HCT116 (cell line): Measurements from ENCODE around the gene STYXL1. TPM values are rescaled to one million over a fixed set of nuclear protein-coding genes. Genes with fewer than 3 reads are reported as not detected.

Experiments used
- ATAC-seq: fragments of 200-7000 bp; cut with Tn5 transposase; 2 replicates; pipeline ENCODE4 v1.9.1; 2020; ENCODE audit warnings: mild to moderate bottlenecking, moderate library complexity
- BruUV-seq: library from RNA; stranded (reverse); fragments of 400-500 nt; replicated peaks from 2 replicates; lab custom pipeline; 2021; lab: Mats Ljungman, UMichigan
- CTCF ChIA-PET: fragments of 300-600 bp; sonication (Branson Sonifier 250); formaldehyde crosslinking; loops from one replicate; lab custom pipeline; 2021; ENCODE audit warnings: antibody characterized with exemption; lab: Charles Lee
- POLR2A ChIA-PET: fragments of 300-600, 350-600 bp; sonication (Branson Sonifier 250); formaldehyde crosslinking; loops from one replicate; lab custom pipeline; 2021; ENCODE audit warnings: antibody characterized with exemption; lab: Charles Lee
- RAD21 ChIA-PET, 2 experiments: fragments of 300-600 bp; sonication (Branson Sonifier 250); formaldehyde crosslinking; loops; one replicate each; lab custom pipeline; 2023; ENCODE audit warnings: low total read pairs in 2 of 2; ENCODE audit not compliant: uncharacterized antibody in 2 of 2, unreplicated experiment in 2 of 2, low non-redundant PET in 1 of 2; lab: Charles Lee
- DNase-seq: peaks from one replicate; pipeline ENCODE4 v3.0.0-alpha.2; 2010; ENCODE audit warnings: low read depth, low spot score
- H2AFZ ChIP-seq: fragments of 200-600 bp; shearing (Covaris generic), sonication (generic); 2 replicates; pipeline ENCODE4 v1.6.1; 2017; ENCODE audit warnings: low read depth, mixed run types, mixed read lengths, antibody characterized with exemption, low read length; ENCODE audit not compliant: poor library complexity, severe bottlenecking
- H3K27ac ChIP-seq: 2 replicates; pipeline ENCODE4 v1.5.1; 2012; ENCODE audit warnings: low read depth, low read length
- H3K27me3 ChIP-seq: fragments of 200-600 bp; sonication (generic); 2 replicates; pipeline ENCODE4 v1.6.1; 2016; ENCODE audit warnings: mixed run types, low read length, mixed read lengths; ENCODE audit not compliant: insufficient read depth
- H3K36me3 ChIP-seq, 2 experiments: fragments of 200-500 bp in 1 of 2; fragments of 200-600 bp in 1 of 2; sonication (Bioruptor generic) in 1 of 2; sonication (generic) in 1 of 2; 2 replicates each; pipeline versions ENCODE4 v1.5.1 to v1.6.1; 2014 to 2016; ENCODE audit warnings: low read length in 2 of 2, inconsistent platforms in 1 of 2, mixed read lengths in 1 of 2, mixed run types in 1 of 2; ENCODE audit not compliant: insufficient read depth in 2 of 2, control insufficient read depth in 1 of 2
- H3K4me1 ChIP-seq, 2 experiments: fragments of 200-600 bp in 1 of 2; sonication (generic) in 1 of 2; 2 replicates each; pipeline versions ENCODE4 v1.5.1 to v1.6.1; 2012 to 2017; ENCODE audit warnings: low read length in 2 of 2, inconsistent platforms in 1 of 2, mild to moderate bottlenecking in 1 of 2, mixed read lengths in 1 of 2, mixed run types in 1 of 2, moderate library complexity in 1 of 2; ENCODE audit not compliant: insufficient read depth in 2 of 2, control insufficient read depth in 1 of 2
- H3K4me2 ChIP-seq: fragments of 200-600 bp; sonication (generic); 2 replicates; pipeline ENCODE4 v1.6.1; 2017; ENCODE audit warnings: mixed run types, low read length, mixed read lengths
- H3K4me3 ChIP-seq, 2 experiments: fragments of 200-600 bp in 1 of 2; sonication (generic) in 1 of 2; replicated peaks in 1 of 2; 2 replicates each; pipeline ENCODE4 v1.5.1; 2011 to 2016; ENCODE audit warnings: low read length in 2 of 2, control low read depth in 1 of 2, low read depth in 1 of 2, mild to moderate bottlenecking in 1 of 2, mixed read lengths in 1 of 2, mixed run types in 1 of 2
- H3K79me2 ChIP-seq: fragments of 200-600 bp; sonication (generic); 2 replicates; pipeline ENCODE4 v1.6.1; 2017; ENCODE audit warnings: mild to moderate bottlenecking, mixed run types, low read length, moderate library complexity, mixed read lengths; ENCODE audit not compliant: insufficient read depth
- H3K9ac ChIP-seq: fragments of 200-600 bp; sonication (generic); 2 replicates; pipeline ENCODE4 v1.6.1; 2016; ENCODE audit warnings: low read length, mixed read lengths
- H3K9me2 ChIP-seq: fragments of 200-600 bp; sonication (generic), shearing (Covaris generic); 2 replicates; pipeline ENCODE4 v1.6.1; 2017; ENCODE audit warnings: mixed run types, mild to moderate bottlenecking, moderate library complexity; ENCODE audit not compliant: insufficient read depth
- H3K9me3 ChIP-seq, 2 experiments: fragments of 200-500 bp in 1 of 2; fragments of 200-600 bp in 1 of 2; sonication (Bioruptor generic) in 1 of 2; sonication (generic) in 1 of 2; 2 replicates each; pipeline ENCODE4 v1.6.1; 2014 to 2017; ENCODE audit warnings: low read length in 2 of 2, mixed read lengths in 2 of 2, inconsistent platforms in 1 of 2, low read depth in 1 of 2, mild to moderate bottlenecking in 1 of 2, mixed run types in 1 of 2, moderate library complexity in 1 of 2; ENCODE audit not compliant: control insufficient read depth in 1 of 2, insufficient read depth in 1 of 2
- H4K20me1 ChIP-seq: fragments of 200-600 bp; sonication (generic), shearing (Covaris generic); 2 replicates; pipeline ENCODE4 v1.6.1; 2017; ENCODE audit warnings: mixed run types, mild to moderate bottlenecking, moderate library complexity; ENCODE audit not compliant: insufficient read depth
- ATF3 ChIP-seq: IDR thresholded peaks from 2 replicates; pipeline ENCODE4 v1.6.1; 2012
- CBX3 ChIP-seq: IDR thresholded peaks from 2 replicates; pipeline ENCODE4 v1.6.1; 2012; ENCODE audit warnings: low read depth
- CEBPB ChIP-seq: IDR thresholded peaks from 2 replicates; pipeline ENCODE4 v1.6.1; 2012; ENCODE audit warnings: low read depth
- CTCF ChIP-seq, 3 experiments: fragments of 200-600 bp in 1 of 3; sonication (generic) in 1 of 3; IDR thresholded peaks in 2 of 3; conservative IDR thresholded peaks in 1 of 3; 2 replicates each; pipeline ENCODE4 v1.5.1; 2012 to 2017; ENCODE audit warnings: low read depth in 2 of 3, low read length in 2 of 3, antibody characterized with exemption in 1 of 3, borderline replicate concordance in 1 of 3, control low read depth in 1 of 3, mild to moderate bottlenecking in 1 of 3, mixed read lengths in 1 of 3, mixed run types in 1 of 3, moderate library complexity in 1 of 3; ENCODE audit not compliant: insufficient read depth in 1 of 3
- ELF1 ChIP-seq: IDR thresholded peaks from 2 replicates; pipeline ENCODE4 v1.6.1; 2012; ENCODE audit warnings: low read depth, borderline replicate concordance
- EZH2 ChIP-seq: fragments of 200-600 bp; sonication (generic); IDR thresholded peaks from 2 replicates; pipeline ENCODE4 v1.6.1; 2017; ENCODE audit warnings: antibody characterized with exemption, mixed run types
- FOSL1 ChIP-seq: IDR thresholded peaks from 2 replicates; pipeline ENCODE4 v1.6.1; 2012; ENCODE audit warnings: low read depth
- JUND ChIP-seq: IDR thresholded peaks from 2 replicates; pipeline ENCODE4 v1.6.1; 2012
- MAX ChIP-seq: IDR thresholded peaks from 2 replicates; pipeline ENCODE4 v1.6.1; 2012
- POLR2A ChIP-seq: IDR thresholded peaks from 2 replicates; pipeline ENCODE4 v1.7.0; 2011; ENCODE audit warnings: borderline replicate concordance; ENCODE audit not compliant: insufficient read depth, insufficient read length; ENCODE audit errors: extremely low read depth
- POLR2AphosphoS5 ChIP-seq: IDR thresholded peaks from 2 replicates; pipeline ENCODE4 v1.6.1; 2011; ENCODE audit warnings: mild to moderate bottlenecking, low read depth, low read length, moderate library complexity
- REST ChIP-seq: IDR thresholded peaks from 2 replicates; pipeline ENCODE4 v1.6.1; 2012; ENCODE audit warnings: low read depth
- SIN3A ChIP-seq: IDR thresholded peaks from 2 replicates; pipeline ENCODE4 v1.6.1; 2012; ENCODE audit warnings: low read depth
- SP1 ChIP-seq: IDR thresholded peaks from 2 replicates; pipeline ENCODE4 v1.6.1; 2012; ENCODE audit warnings: low read depth
- SRF ChIP-seq: IDR thresholded peaks from 2 replicates; pipeline ENCODE4 v1.6.1; 2012; ENCODE audit warnings: low read depth
- TCF7L2 ChIP-seq: IDR thresholded peaks from 2 replicates; pipeline ENCODE4 v1.7.0; 2011; ENCODE audit warnings: borderline replicate concordance, inconsistent platforms; ENCODE audit not compliant: insufficient read depth, insufficient read length; ENCODE audit errors: extremely low read depth
- ZFX ChIP-seq: fragments of 450-650 bp; IDR thresholded peaks from 2 replicates; pipeline ENCODE4 v1.6.1; 2017
- ZNF274 ChIP-seq: fragments of 200-500 bp; sonication (Bioruptor generic); IDR thresholded peaks from 2 replicates; pipeline ENCODE4 v1.6.1; 2014; ENCODE audit warnings: mild to moderate bottlenecking, low read depth, low read length, inconsistent platforms
- intact Hi-C: fragments of 100-400 bp; cut with micrococcal nuclease; formaldehyde crosslinking; loops from 2 replicates; pipeline ENCODE4 v1.10.0; 2022
- total RNA-seq: library from RNA; stranded (reverse); gene quantifications from one replicate; pipeline ENCODE4 v1.2.1, GENCODE V29; 2021; ENCODE audit not compliant: unreplicated experiment

The STYXL1 gene
- total RNA-seq, 1 experiment from 2014 or later = 32.5 TPM

GRCh38 chr7:75998038-75998437 lies 49.8 kb downstream of the STYXL1 start:
- intact Hi-C loops = no loop called here
- CTCF ChIA-PET = no interaction called here
- H3K9me2 ChIP-seq = no peaks in the 10 kb centered on the region
- H3K79me2 ChIP-seq = no peaks in the 10 kb centered on the region
- POLR2A ChIA-PET = no interaction called here
- DNase-seq (no peak), ATAC-seq (no peak)
- H3K4me1 ChIP-seq = peaks cover 5 to 13% of the 10 kb centered on the region in 2 experiments; a peak in 3 of 4 replicates
- H2AFZ ChIP-seq = no peak overlapping the region
- H3K4me2 ChIP-seq = no peak overlapping the region
- H3K27me3 ChIP-seq = no peaks in the 10 kb centered on the region
- H4K20me1 ChIP-seq = no peaks in the 10 kb centered on the region
- TF ChIP-seq ATF3 (no peak), POLR2A (no peak), CBX3 (no peak), ZFX (no peak), SRF (no peak), EZH2 (no peak), ELF1 (no peak), POLR2AphosphoS5 (no peak), FOSL1 (no peak), JUND (no peak), REST (no peak), ZNF274 (no peak), SIN3A (no peak), CEBPB (no peak), TCF7L2 (no peak), MAX (no peak), CTCF (IDR thresholded peaks at IDR 0.05 in 2 of 3, conservative IDR thresholded peaks at IDR 0.05 in 1 of 3; ENCODE audit: borderline replicate concordance in 1 of 3, insufficient read depth in 1 of 3, low read depth in 2 of 3, low read length in 2 of 3) (no peak), SP1 (no peak)
- H3K9me3 ChIP-seq = no peaks in the 10 kb centered on the region
- no peak overlapping the region for H3K9ac ChIP-seq
- no peaks in the 10 kb centered on the region for H3K36me3 ChIP-seq
- BruUV-seq = no TSS peak
- H3K4me3 ChIP-seq = no peak overlapping the region
- RAD21 ChIA-PET = interaction anchor here in 1 of 2 experiments (0.6 kb wide), 1 partner anchor 74 kb away, joined by 4 read pairs; no protein-coding TSS in a partner anchor
- H3K27ac ChIP-seq = no peak overlapping the region
